HTR-8/SVneo (cell line): Measurements from ENCODE around the gene ZC3H7B.
"Not testable (repeated sequence)": the region's sequence is repeated elsewhere in the genome, so short reads cannot be mapped to it uniquely, and the experiment has no call there.

Experiments
- DNase-seq: peaks from one replicate; pipeline ENCODE4 v3.0.0; 2011; ENCODE audit warnings: low spot score, mixed read lengths; ENCODE audit not compliant: insufficient read length
- FAIRE-seq: peaks from 2 replicates; lab custom pipeline; 2011; peaks lifted over from hg19 to GRCh38; lab: Jason Lieb, UNC

Gene ZC3H7B

GRCh38 chr22:41301085-41302020, at the start of gene ZC3H7B:
Gene ZC3H7B (plus strand): TSS chr22:41301525. CDS start chr22:41320661, 19,136 bp downstream.
- peak; percentile 87 for DNase-seq
- no peak for FAIRE-seq

- FAIRE-seq = no peak
- DNase-seq = no peak
Measured at GRCh38 chr22:41252365-41252764, 49.0 kb upstream of the ZC3H7B start.

DNA sequence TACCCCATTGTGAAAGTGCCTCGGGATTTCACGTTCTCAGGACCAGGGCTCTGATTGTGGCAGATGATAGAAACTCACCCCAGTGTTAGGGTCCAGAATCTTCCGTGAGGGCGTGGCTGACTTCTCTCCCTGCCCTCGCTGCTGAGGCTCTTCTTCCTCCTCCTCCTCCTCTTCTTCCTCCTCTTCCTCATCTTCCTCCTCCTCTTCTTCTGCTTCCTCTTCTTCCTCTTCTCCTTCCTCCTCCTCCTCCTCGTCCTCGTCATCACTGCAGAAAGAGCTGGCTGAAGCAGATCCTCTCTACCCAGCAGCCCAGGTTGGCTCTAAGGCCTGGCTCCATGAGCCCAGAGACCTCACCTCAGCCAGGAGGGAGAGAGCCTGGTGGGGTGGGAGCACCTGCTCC, 47.1 kb upstream of the ZC3H7B start:
- FAIRE-seq = no peak
- DNase-seq = no peak

GRCh38 chr22:41256254-41257253, 44.8 kb upstream of the ZC3H7B start:
- DNase-seq (peak; percentile 33), FAIRE-seq (no peak)

DNA sequence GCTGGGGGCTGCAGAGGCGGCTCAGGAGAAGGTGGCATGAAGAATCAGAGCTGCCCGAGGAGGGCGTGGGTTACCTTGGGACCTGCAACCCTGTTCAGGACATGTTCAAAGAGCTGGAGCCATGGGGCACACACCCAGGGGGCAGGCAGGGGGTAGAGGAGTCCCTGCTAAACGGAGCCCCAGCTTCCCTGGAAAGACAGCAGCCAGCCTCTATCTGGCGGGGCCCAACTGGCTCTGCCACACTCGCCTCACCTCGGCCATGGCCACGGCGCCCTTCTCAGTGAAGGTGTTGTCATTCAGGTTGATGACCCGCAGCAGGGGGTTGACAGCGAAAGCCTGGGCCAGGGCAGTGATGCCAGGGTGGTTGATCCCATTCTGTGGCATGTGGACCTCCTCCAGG, 43.6 kb upstream of the ZC3H7B start:
- no peak for DNase-seq
- no peak for FAIRE-seq

GRCh38 chr22:41259756-41260155, 41.6 kb upstream of the ZC3H7B start:
- not testable (repeated sequence) for FAIRE-seq, DNase-seq

- FAIRE-seq (no peak), DNase-seq (no peak)
Measured at GRCh38 chr22:41260871-41261270, 40.5 kb upstream of the ZC3H7B start.

DNA sequence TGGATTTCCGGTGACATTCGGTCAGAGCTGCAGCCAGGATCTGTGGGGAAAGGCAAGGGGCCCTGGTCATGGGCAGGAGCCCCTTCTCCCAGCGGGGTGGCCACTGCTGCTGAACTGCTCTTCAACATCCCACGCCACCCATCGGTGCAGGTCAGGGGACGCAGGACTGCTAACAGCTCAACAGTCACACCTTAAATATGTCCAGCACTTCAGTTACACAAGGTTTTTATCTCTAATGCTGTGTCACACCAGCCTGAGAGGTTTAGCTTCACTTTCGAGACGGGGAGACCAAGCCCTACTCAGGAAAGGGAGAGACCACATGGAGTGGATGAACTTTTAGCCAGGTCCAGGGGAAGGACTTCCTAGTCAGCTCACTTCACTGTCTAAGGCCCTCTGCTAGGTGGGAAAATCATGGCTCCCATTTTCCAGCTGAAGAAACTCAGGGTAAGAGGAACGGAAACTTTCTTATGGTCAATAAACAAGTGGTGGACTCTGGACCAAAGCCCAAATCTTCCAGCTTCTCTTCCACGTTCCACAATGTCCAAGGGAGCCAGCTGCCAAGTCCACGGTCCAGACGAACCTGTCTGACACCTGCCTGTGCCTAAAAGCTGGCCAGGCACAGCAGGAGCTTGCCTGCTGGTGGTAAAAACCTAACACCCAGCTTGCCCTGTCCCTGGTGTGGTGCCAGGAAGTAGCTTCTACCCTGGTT, 39.6 kb upstream of the ZC3H7B start:
- DNase-seq = no peak
- no peak for FAIRE-seq

DNA sequence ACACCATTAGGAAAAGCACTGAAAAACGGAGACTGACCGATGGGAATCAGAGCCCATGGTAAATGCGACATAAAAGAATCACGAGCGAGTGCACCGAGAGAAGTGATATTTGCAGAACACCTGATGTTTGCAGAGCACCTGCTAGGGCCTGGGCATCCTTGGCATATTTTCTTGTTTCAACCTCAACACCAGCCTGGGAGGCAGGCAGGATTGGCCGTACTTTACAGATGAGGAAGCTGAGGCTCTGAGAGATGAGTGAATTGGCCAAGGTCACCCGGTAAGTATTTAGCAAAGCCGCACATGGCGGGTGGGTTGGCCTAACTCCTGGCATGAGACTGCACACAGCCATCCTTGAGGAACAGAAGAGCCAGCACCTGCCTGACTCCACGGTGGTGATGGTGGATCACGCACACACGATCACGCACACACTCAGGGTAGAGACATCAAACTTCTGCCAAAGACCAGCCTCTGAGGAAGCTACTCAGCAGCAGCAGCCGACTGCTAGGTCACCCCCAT, 39.0 kb upstream of the ZC3H7B start:
- FAIRE-seq = no peak
- no peak for DNase-seq

DNA sequence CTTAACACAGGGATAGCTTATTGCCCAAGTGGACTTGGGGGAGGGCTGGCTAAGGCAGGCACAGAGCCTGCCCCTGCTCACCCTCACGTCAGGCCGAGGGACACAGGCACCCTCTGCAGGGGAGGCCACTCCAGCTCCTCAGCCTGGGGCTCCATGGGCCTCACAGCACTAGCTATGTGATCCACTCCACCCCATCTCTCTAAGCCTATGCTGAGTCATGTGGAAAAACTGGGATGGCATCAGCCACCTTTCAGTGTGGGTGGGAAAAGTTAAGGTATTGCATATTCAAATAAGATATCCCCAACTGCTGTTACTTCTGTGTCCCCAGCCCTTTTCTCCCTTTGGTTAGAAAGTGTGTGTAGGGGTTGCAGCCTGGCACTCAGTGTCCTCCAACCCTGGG, 37.6 kb upstream of the ZC3H7B start:
- DNase-seq = no peak
- FAIRE-seq = no peak

DNA sequence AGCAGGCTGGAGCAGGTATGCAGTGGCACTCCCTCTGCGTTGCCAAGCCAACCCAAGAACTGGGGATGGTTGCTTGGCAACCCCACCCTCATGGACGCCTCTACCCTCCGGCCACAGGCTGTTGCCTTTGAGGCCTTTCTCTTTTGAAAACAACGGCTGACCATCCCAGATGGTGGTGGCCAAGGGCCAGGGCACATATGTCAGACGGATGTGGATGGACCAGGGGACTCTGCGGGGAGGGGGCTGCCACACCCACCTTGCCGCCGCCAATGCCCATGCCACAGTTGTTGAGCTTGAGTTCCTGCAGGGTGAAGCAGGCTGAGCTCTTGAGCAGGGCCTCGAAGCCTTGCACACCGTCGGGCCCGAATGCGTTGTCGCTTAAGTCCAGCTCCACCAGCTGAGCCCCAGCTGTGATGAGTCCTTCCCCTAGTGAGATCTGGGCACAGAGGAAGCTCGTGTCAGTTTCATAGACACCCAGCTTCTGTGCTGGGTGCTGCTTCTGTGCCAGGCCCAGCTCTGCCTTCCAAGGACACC, 36.9 kb upstream of the ZC3H7B start:
- no peak for FAIRE-seq

DNA sequence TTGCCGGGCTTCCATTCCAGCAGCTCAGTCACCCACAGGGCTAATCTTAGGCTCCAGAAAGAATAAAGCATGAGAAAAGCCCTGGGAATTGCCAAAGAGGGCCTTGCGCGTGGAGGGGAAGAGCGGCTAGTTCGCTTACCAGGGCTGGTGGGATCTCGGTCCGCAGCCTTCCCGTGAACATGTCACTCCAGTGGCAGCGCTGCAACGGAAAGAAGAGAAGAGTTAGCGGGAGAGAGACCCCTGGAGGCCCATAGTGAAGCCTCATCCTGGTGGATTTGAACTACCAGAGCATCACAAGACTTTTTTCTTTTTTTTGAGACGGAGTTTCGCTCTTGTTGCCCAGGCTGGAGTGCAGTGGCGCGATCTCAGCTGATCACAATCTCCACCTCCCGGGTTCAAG, 33.4 kb upstream of the ZC3H7B start:
- DNase-seq = no peak
- no peak for FAIRE-seq

More for the DNA sequence above, 36.9 kb upstream of the ZC3H7B start:
- DNase-seq = no peak

DNA sequence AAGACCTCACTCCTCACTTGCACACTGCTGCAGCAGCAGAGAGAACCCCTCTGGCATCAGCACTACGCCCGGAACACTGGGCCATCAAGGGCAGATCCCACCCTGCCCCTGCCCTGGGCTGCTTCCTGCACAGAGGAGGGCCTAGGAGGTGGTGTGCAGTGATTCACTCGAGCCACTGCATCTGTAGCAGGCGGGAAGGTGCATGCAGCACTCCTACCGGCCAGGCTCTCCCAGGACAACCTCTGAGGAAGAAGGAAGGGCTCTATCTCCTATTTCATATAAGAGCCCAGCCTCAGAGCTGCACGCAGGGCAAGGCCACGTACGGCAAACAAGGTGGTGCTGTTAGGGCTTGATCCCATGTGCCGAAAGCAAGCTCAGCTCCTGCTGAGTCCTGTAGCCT, 29.5 kb upstream of the ZC3H7B start:
- FAIRE-seq (no peak), DNase-seq (no peak)

GRCh38 chr22:41273128-41273527, 28.2 kb upstream of the ZC3H7B start:
- no peak for FAIRE-seq
- DNase-seq = no peak

- DNase-seq = no peak
- no peak for FAIRE-seq
Measured at GRCh38 chr22:41274856-41275255, 26.5 kb upstream of the ZC3H7B start.

- DNase-seq (no peak), FAIRE-seq (no peak)
Measured at GRCh38 chr22:41280065-41280464, 21.3 kb upstream of the ZC3H7B start.

GRCh38 chr22:41280854-41281253, 20.5 kb upstream of the ZC3H7B start:
- DNase-seq = no peak
- no peak for FAIRE-seq

GRCh38 chr22:41284465-41284864, 16.9 kb upstream of the ZC3H7B start:
- no peak for FAIRE-seq
- DNase-seq = no peak

GRCh38 chr22:41285441-41285819, 15.9 kb upstream of the ZC3H7B start:
- peak; percentile 74 for DNase-seq
- FAIRE-seq = no peak
